Calu3 (cell line): ENCODE measurements around the gene ATP2B3. TPM values are rescaled to one million over a fixed set of nuclear protein-coding genes. Genes with fewer than 3 reads are reported as not detected.

Source experiments
- BruUV-seq: library from RNA; stranded (reverse); fragments of 400-500 nt; replicated peaks from 2 replicates; lab custom pipeline; 2021; lab: Mats Ljungman, UMichigan
- CTCF ChIA-PET: fragments of 300-600 bp; sonication (Branson Sonifier 250); formaldehyde crosslinking; loops from one replicate; lab custom pipeline; 2022; ENCODE audit warnings: antibody characterized with exemption; lab: Charles Lee
- DNase-seq: peaks from one replicate; pipeline ENCODE4 v3.0.0; 2022
- H3K27ac Mint-ChIP-seq: one replicate; pipeline ENCODE4 v1.8.0; 2022; ENCODE audit warnings: mixed read lengths; ENCODE audit not compliant: unreplicated experiment
- H3K27me3 Mint-ChIP-seq: one replicate; pipeline ENCODE4 v1.8.0; 2022; ENCODE audit warnings: mixed read lengths; ENCODE audit not compliant: unreplicated experiment
- H3K36me3 Mint-ChIP-seq: one replicate; pipeline ENCODE4 v1.8.0; 2022; ENCODE audit warnings: mild to moderate bottlenecking, moderate library complexity, mixed read lengths; ENCODE audit not compliant: insufficient read depth, unreplicated experiment
- H3K4me1 Mint-ChIP-seq: one replicate; pipeline ENCODE4 v1.8.0; 2022; ENCODE audit warnings: mild to moderate bottlenecking, low read depth, mixed read lengths; ENCODE audit not compliant: unreplicated experiment
- H3K4me3 Mint-ChIP-seq: one replicate; pipeline ENCODE4 v1.8.0; 2022; ENCODE audit warnings: mild to moderate bottlenecking, low read depth, moderate library complexity, mixed read lengths; ENCODE audit not compliant: unreplicated experiment
- H3K9me3 Mint-ChIP-seq: one replicate; pipeline ENCODE4 v1.8.0; 2022; ENCODE audit warnings: low read depth, mixed read lengths; ENCODE audit not compliant: unreplicated experiment
- intact Hi-C: fragments of 100-400 bp; cut with micrococcal nuclease; formaldehyde crosslinking; loops from one replicate; pipeline ENCODE4 v1.10.0; 2022; ENCODE audit not compliant: unreplicated experiment
- total RNA-seq: library from RNA; stranded (reverse); gene quantifications from 2 replicates; pipeline ENCODE4 v1.2.3, GENCODE V29; 2022
- TF ChIP-seq, protein P1 (sequence below): fragments of 200-600 bp; IDR thresholded peaks from one replicate; pipeline ENCODE4 v1.8.0; 2022; ENCODE audit warnings: antibody characterized with exemption; ENCODE audit not compliant: unreplicated experiment

The ATP2B3 gene
- total RNA-seq, 1 experiment from 2014 or later: not detected

DNA sequence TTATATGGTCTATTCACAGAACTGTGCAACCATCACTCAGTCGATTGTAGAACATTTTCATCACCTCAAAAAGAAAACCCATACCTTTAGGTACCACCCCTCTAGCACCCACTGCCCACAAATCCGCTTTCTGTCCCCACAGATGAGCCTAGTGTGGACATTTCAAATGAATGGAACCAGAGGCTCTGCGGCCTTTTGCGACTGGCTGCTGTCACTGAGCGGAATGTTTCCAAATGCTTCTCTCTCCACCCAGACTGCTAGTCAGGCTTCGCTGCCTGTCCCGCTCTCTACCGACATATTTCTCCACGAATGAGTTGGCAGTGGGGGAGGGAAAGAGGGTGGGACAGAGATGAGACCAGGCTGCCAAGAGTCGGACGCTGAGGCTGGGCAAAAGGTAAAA is 24.4 kb upstream of the ATP2B3 start:
- Mint-ChIP-seq H3K36me3 (no peaks in the 10 kb centered on the region), H3K9me3 (no peaks in the 10 kb centered on the region), H3K27ac (no peak overlapping the region), H3K27me3 (peaks cover 32% of the 10 kb centered on the region), H3K4me1 (no peaks in the 10 kb centered on the region), H3K4me3 (no peak overlapping the region)
- CTCF ChIA-PET: no interaction called here
- TF ChIP-seq, protein P1, sequence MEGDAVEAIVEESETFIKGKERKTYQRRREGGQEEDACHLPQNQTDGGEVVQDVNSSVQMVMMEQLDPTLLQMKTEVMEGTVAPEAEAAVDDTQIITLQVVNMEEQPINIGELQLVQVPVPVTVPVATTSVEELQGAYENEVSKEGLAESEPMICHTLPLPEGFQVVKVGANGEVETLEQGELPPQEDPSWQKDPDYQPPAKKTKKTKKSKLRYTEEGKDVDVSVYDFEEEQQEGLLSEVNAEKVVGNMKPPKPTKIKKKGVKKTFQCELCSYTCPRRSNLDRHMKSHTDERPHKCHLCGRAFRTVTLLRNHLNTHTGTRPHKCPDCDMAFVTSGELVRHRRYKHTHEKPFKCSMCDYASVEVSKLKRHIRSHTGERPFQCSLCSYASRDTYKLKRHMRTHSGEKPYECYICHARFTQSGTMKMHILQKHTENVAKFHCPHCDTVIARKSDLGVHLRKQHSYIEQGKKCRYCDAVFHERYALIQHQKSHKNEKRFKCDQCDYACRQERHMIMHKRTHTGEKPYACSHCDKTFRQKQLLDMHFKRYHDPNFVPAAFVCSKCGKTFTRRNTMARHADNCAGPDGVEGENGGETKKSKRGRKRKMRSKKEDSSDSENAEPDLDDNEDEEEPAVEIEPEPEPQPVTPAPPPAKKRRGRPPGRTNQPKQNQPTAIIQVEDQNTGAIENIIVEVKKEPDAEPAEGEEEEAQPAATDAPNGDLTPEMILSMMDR: no peak
- no TSS peak for BruUV-seq
- intact Hi-C loops: no loop called here
- no peak for DNase-seq

DNA sequence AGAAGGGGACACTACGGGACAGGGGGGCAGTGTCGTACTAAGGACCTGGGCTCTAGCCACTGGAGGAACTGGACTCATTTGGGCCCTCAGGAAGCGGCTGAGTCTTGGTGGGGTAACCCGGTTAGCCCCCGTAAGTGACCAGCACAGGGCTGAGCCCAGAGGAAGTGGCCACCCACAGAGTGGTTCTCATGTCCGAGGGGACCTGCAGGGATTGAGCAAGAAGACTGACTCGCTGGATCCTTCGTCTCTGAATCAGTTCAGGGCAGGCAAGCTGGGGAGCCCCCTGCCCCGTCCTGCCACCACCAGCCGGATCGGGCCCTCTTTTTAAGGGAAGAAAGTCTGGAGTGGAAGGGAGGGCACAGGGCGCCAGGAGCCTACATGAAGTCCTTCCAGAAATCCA is 23.4 kb upstream of the ATP2B3 start:
- H3K27ac Mint-ChIP-seq: no peak overlapping the region
- BruUV-seq: no TSS peak
- CTCF ChIA-PET: interaction anchor here (0.7 kb wide), 1 partner anchor 23 kb away, joined by 3 read pairs; no protein-coding TSS in a partner anchor
- no peaks in the 10 kb centered on the region for H3K4me1 Mint-ChIP-seq
- TF ChIP-seq, protein P1: no peak
- no peak overlapping the region for H3K4me3 Mint-ChIP-seq
- peaks cover 32% of the 10 kb centered on the region for H3K27me3 Mint-ChIP-seq
- H3K9me3 Mint-ChIP-seq: no peaks in the 10 kb centered on the region
- intact Hi-C loops: no loop called here
- H3K36me3 Mint-ChIP-seq: no peaks in the 10 kb centered on the region
- no peak for DNase-seq

DNA sequence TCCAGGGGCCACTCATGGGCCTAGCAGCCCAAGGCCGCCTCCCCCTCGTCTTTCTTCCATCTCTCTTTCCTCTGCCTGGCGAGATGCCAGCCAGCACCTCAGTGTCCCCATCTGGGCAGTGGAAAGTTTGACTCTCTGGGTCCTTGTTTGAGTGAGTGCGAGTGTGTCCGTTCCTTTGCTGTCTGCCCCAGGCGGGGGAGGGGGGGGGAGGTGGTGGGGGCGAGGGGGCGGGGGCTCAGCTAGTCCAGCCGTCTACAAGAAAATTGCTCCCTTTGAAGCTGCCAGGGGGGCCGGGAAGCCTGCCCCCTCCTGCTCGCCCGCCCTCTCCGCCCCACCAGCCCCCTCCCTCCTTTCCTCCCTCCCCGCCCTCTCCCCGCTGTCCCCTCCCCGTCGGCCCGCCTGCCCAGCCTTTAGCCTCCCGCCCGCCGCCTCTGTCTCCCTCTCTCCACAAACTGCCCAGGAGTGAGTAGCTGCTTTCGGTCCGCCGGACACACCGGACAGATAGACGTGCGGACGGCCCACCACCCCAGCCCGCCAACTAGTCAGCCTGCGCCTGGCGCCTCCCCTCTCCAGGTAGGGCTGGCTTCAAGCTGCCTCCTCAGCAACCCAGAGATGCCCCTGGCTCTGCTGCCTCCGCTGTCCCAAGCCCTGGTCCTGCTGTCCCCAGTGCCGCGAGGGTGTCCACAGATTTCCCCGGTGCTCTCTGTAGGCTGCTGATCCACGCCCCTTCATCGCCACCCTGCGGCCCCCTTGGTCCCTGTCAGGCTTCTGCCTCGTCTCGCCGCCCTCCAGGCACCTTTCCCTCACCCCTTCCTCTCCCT is 22.7 kb upstream of the ATP2B3 start, which contains the start of gene BGN:
Gene BGN, plus strand, starts transcription at position 440 of the 821 bp plus-strand sequence. CDS start 9,652 bp downstream, outside the sequence.
- BruUV-seq: no TSS peak

DNA sequence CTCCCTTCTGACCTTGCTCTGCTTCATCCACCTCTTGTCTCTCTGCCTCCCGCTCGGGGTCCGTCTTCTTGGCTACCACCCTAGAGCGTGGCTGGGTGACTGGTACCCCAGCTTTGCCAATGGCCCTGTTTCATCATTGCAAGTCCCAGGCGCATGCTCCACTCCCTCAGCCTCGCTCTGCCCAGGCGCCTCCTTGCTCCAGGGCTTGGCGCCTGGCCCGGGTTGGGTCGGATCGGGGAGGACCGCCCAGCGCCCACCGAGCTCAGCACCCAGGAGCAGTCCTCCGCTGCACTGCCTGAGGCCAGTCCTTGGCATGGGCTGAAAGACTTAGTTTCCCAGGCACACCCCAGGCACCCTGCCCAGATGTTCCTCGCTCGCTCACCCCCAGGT is 22.1 kb upstream of the ATP2B3 start:
- BruUV-seq: no TSS peak
- Mint-ChIP-seq H3K4me3 (peak overlapping the region; percentile 43), H3K4me1 (no peaks in the 10 kb centered on the region), H3K36me3 (no peaks in the 10 kb centered on the region), H3K9me3 (no peaks in the 10 kb centered on the region), H3K27me3 (peaks cover 36% of the 10 kb centered on the region), H3K27ac (no peak overlapping the region)
- CTCF ChIA-PET: interaction anchor here (0.6 kb wide), 1 partner anchor 12 kb away, joined by 5 read pairs; no protein-coding TSS in a partner anchor
- no peak for DNase-seq
- intact Hi-C loops: no loop called here
- TF ChIP-seq, protein P1: no peak

More for the DNA sequence above, 22.7 kb upstream of the ATP2B3 start, which contains the start of gene BGN:
- no peak within 1 kb of the TSS for H3K27ac Mint-ChIP-seq
- no peaks in the 10 kb centered on the region for H3K4me1 Mint-ChIP-seq
- H3K9me3 Mint-ChIP-seq: no peaks in the 10 kb centered on the region
- no peaks in the 10 kb centered on the region for H3K36me3 Mint-ChIP-seq
- intact Hi-C loops: no loop called here
- peak; percentile 18 for DNase-seq
- TF ChIP-seq, protein P1: no peak
- CTCF ChIA-PET: interaction anchor here (0.6 kb wide), 1 partner anchor 11 kb away, joined by 5 read pairs; no protein-coding TSS in a partner anchor
- H3K27me3 Mint-ChIP-seq: peaks cover 32% of the 10 kb centered on the region
- peak within 1 kb of the TSS; percentile 43 for H3K4me3 Mint-ChIP-seq
